Ascending aorta (tissue), 2 donors: Measurements from ENCODE around the gene NCKAP5. TPM values are rescaled to one million over a fixed set of nuclear protein-coding genes. Genes with fewer than 3 reads are reported as not detected.

Source experiments
- DNase-seq, 2 donors: peaks; one replicate each; pipeline ENCODE4 v3.0.0-alpha.2; 2019; ENCODE audit warnings: low spot score in 2 of 2
- H3K27ac ChIP-seq, 2 donors: fragments of 200-600 bp; sonication (generic); one replicate each; pipeline ENCODE4 v1.5.1; 2016 to 2017; ENCODE audit warnings: mild to moderate bottlenecking in 1 of 2
- H3K27me3 ChIP-seq: fragments of 200-600 bp; sonication (generic); one replicate; pipeline ENCODE4 v1.5.1; 2017
- H3K36me3 ChIP-seq, 2 donors: fragments of 200-600 bp; sonication (generic); one replicate each; pipeline ENCODE4 v1.5.1; 2016
- H3K4me1 ChIP-seq, 2 donors: fragments of 200-600 bp; sonication (generic); one replicate each; pipeline ENCODE4 v1.5.1; 2016 to 2017; ENCODE audit warnings: mild to moderate bottlenecking in 1 of 2
- H3K4me3 ChIP-seq, 2 donors: fragments of 200-600 bp; sonication (generic); one replicate each; pipeline ENCODE4 v1.5.1; 2016 to 2017; ENCODE audit warnings: mild to moderate bottlenecking in 1 of 2
- H3K9me3 ChIP-seq, 2 donors: fragments of 200-600 bp; sonication (generic); one replicate each; pipeline ENCODE4 v1.5.1; 2016
- CTCF ChIP-seq, 3 experiments: fragments of 200-600 bp in 2 of 3; fragments of 450-650 bp in 1 of 3; sonication (generic) in 2 of 3; IDR thresholded peaks; one replicate each; pipeline ENCODE4 v1.5.1; 2016 to 2019; ENCODE audit warnings: antibody characterized with exemption in 3 of 3, mild to moderate bottlenecking in 1 of 3, moderate library complexity in 1 of 3
- intact Hi-C: fragments of 100-400 bp; cut with DNase I; formaldehyde crosslinking; loops from one replicate; pipeline ENCODE4 v1.15.1; 2023
- total RNA-seq: library from RNA; depleted of rRNA; stranded (reverse); fragments of >200 nt; gene quantifications from one replicate; pipeline ENCODE4 v1.1.0, GENCODE V29; 2016

Gene NCKAP5
- total RNA-seq, 1 donor from 2014 or later, result 0.75 TPM

GRCh38 chr2:133382566-133382965 lies 185.7 kb downstream of the NCKAP5 start:
- no peaks in the 10 kb centered on the region for H3K4me1 ChIP-seq
- H3K27ac ChIP-seq, result no peak overlapping the region
- intact Hi-C loops, result no loop called here
- no peaks in the 10 kb centered on the region for H3K9me3 ChIP-seq
- no peak overlapping the region for H3K4me3 ChIP-seq
- no peak for DNase-seq
- no peaks in the 10 kb centered on the region for H3K36me3 ChIP-seq
- TF ChIP-seq CTCF (IDR thresholded peaks at IDR 0.05), result no peak
- no peaks in the 10 kb centered on the region for H3K27me3 ChIP-seq

- no peak overlapping the region for H3K4me3 ChIP-seq
- intact Hi-C loops, result no loop called here
- no peak overlapping the region for H3K27ac ChIP-seq
- H3K36me3 ChIP-seq, result no peaks in the 10 kb centered on the region
- no peaks in the 10 kb centered on the region for H3K27me3 ChIP-seq
- no peak for TF ChIP-seq CTCF (IDR thresholded peaks at IDR 0.05)
- DNase-seq, result no peak
- no peaks in the 10 kb centered on the region for H3K9me3 ChIP-seq
- H3K4me1 ChIP-seq, result no peaks in the 10 kb centered on the region
Measured at GRCh38 chr2:133380991-133381390, 187.3 kb downstream of the NCKAP5 start.

- no peaks in the 10 kb centered on the region for H3K4me1 ChIP-seq
- H3K9me3 ChIP-seq, result no peaks in the 10 kb centered on the region
- no peak overlapping the region for H3K27ac ChIP-seq
- no peaks in the 10 kb centered on the region for H3K36me3 ChIP-seq
- H3K4me3 ChIP-seq, result no peak overlapping the region
- intact Hi-C loops, result no loop called here
- DNase-seq, result no peak
- H3K27me3 ChIP-seq, result no peaks in the 10 kb centered on the region
- TF ChIP-seq CTCF (IDR thresholded peaks at IDR 0.05), result no peak
Measured at GRCh38 chr2:133378928-133379549, 189.2 kb downstream of the NCKAP5 start.

- TF ChIP-seq CTCF (IDR thresholded peaks at IDR 0.05), result no peak
- intact Hi-C loops, result no loop called here
- no peaks in the 10 kb centered on the region for H3K36me3 ChIP-seq
Measured at GRCh38 chr2:133378386-133378785, 189.9 kb downstream of the NCKAP5 start.

GRCh38 chr2:133377599-133377998 lies 190.7 kb downstream of the NCKAP5 start:
- H3K36me3 ChIP-seq, result no peaks in the 10 kb centered on the region
- H3K27ac ChIP-seq, result no peak overlapping the region
- no peaks in the 10 kb centered on the region for H3K9me3 ChIP-seq
- no peaks in the 10 kb centered on the region for H3K4me1 ChIP-seq
- no peaks in the 10 kb centered on the region for H3K27me3 ChIP-seq
- TF ChIP-seq CTCF (IDR thresholded peaks at IDR 0.05), result no peak
- no peak for DNase-seq
- intact Hi-C loops, result no loop called here
- no peak overlapping the region for H3K4me3 ChIP-seq

More at GRCh38 chr2:133378386-133378785, 189.9 kb downstream of the NCKAP5 start:
- Histone ChIP-seq H3K4me3 (no peak overlapping the region), H3K27me3 (no peaks in the 10 kb centered on the region), H3K27ac (no peak overlapping the region), H3K9me3 (no peaks in the 10 kb centered on the region), H3K4me1 (no peaks in the 10 kb centered on the region)
- no peak for DNase-seq

- no peaks in the 10 kb centered on the region for H3K27me3 ChIP-seq
- H3K4me3 ChIP-seq, result no peak overlapping the region
- no peaks in the 10 kb centered on the region for H3K9me3 ChIP-seq
- H3K36me3 ChIP-seq, result no peaks in the 10 kb centered on the region
- DNase-seq, result no peak
- TF ChIP-seq CTCF (IDR thresholded peaks at IDR 0.05), result no peak
- intact Hi-C loops, result no loop called here
- H3K4me1 ChIP-seq, result no peaks in the 10 kb centered on the region
- H3K27ac ChIP-seq, result no peak overlapping the region
Measured at GRCh38 chr2:133377021-133377481, 191.2 kb downstream of the NCKAP5 start.
